Measurements from ENCODE around the gene KIRREL1. TPM values are rescaled to one million over a fixed set of nuclear protein-coding genes. Genes with fewer than 3 reads are reported as not detected.
"Not testable (repeated sequence)": the region's sequence is repeated elsewhere in the genome, so short reads cannot be mapped to it uniquely, and the experiment has no call there.

KIRREL1 gene
- total and polyA plus RNA-seq, 2 of the 8 experiments (the other 6 are each of a cell fraction or from before 2014, with no cell fraction given): 14.2 to 39.0 TPM

- H3K14ac ChIP-seq (ENCODE audit: insufficient read length); H3K4me3 ChIP-seq (ENCODE audit: extremely low read depth in 1 of 4, insufficient read depth in 2 of 4, low read depth in 3 of 4, low read length in 4 of 4); H3K9me3 ChIP-seq (ENCODE audit: insufficient read depth in 2 of 2, low read depth in 1 of 2, low read length in 1 of 2); H4K20me1 ChIP-seq (replicated peaks in 1 of 2; ENCODE audit: control insufficient read depth in 1 of 2, insufficient read depth in 2 of 2, low read length in 2 of 2); H3K4ac ChIP-seq (replicated peaks; ENCODE audit: insufficient read length, low read depth, low read length); H3K4me2 ChIP-seq (ENCODE audit: insufficient read depth in 1 of 2, low read depth in 2 of 2, low read length in 2 of 2); H2AFZ ChIP-seq (ENCODE audit: low read length); H2BK5ac ChIP-seq (ENCODE audit: low read depth, low read length); H4K8ac ChIP-seq (ENCODE audit: extremely low read depth, insufficient read depth, low read length); H2BK20ac ChIP-seq (ENCODE audit: low read length); H4K91ac ChIP-seq (replicated peaks; ENCODE audit: insufficient read length, low read length); H4K5ac ChIP-seq (ENCODE audit: insufficient read length, low read depth, low read length); H3K79me1 ChIP-seq (ENCODE audit: low read depth, low read length); H2BK120ac ChIP-seq (replicated peaks; ENCODE audit: low read depth, low read length); H3K9ac ChIP-seq (replicated peaks in 1 of 4; ENCODE audit: extremely low read depth in 1 of 4, low read depth in 3 of 4, low read length in 3 of 4); H2BK12ac ChIP-seq (ENCODE audit: low read depth, low read length); FAIRE-seq; H3K27ac ChIP-seq (ENCODE audit: low read depth, low read length); POLR2A ChIA-PET (ENCODE audit: partially characterized antibody); H3K79me2 ChIP-seq (ENCODE audit: control insufficient read depth in 1 of 2, insufficient read depth in 2 of 2, low read length in 2 of 2); H3K36me3 ChIP-seq (ENCODE audit: control insufficient read depth in 2 of 4, insufficient read depth in 4 of 4, low read length in 3 of 4); H3K23me2 ChIP-seq (ENCODE audit: low read depth, low read length); H3K4me1 ChIP-seq (replicated peaks in 1 of 4; ENCODE audit: control insufficient read depth in 3 of 4, insufficient read depth in 4 of 4, low read length in 3 of 4); H3K18ac ChIP-seq (ENCODE audit: extremely low read depth, low read length); H3K56ac ChIP-seq (replicated peaks; ENCODE audit: insufficient read length, low read depth, low read length); H2AK5ac ChIP-seq (ENCODE audit: low read depth, low read length); DNase-seq (ENCODE audit: low read depth in 1 of 2, low spot score in 2 of 2); H3K23ac ChIP-seq (ENCODE audit: insufficient read length); H2BK15ac ChIP-seq (ENCODE audit: low read length); H3K27me3 ChIP-seq (replicated peaks in 1 of 4; ENCODE audit: control insufficient read depth in 3 of 4, extremely low read depth in 1 of 4, insufficient read depth in 3 of 4, low read length in 3 of 4): not testable (repeated sequence)
- CTCF ChIA-PET (ENCODE audit: partially characterized antibody): interaction anchor here (1.0 to 38.2 kb wide), 5 partner anchors 10 to 165 kb away, joined by 5 to 2918 read pairs (median 9); partner anchors contain the start of gene KIRREL1
- 94% methylated on average over 8 of the region's 8 CpGs; no CpG with 5 or more reads in 1 of the 2 experiments for WGBS, 2 experiments (ENCODE audit: extremely low coverage in 1 of 2, insufficient coverage in 1 of 2, insufficient read length in 1 of 2, insufficient replicate concordance in 2 of 2, low coverage in 1 of 2, low lambda C conversion rate in 2 of 2, missing lambda C conversion rate in 1 of 2)
These were observed 135.1 kb downstream of the KIRREL1 start for GRCh38 chr1:158128531-158128930.
